Measurements from ENCODE around the gene OCSTAMP. TPM values are rescaled to one million over a fixed set of nuclear protein-coding genes. Genes with fewer than 3 reads are reported as not detected.

OCSTAMP gene
- total and polyA plus RNA-seq, 5 experiments from 2014 or later = not detected

DNA sequence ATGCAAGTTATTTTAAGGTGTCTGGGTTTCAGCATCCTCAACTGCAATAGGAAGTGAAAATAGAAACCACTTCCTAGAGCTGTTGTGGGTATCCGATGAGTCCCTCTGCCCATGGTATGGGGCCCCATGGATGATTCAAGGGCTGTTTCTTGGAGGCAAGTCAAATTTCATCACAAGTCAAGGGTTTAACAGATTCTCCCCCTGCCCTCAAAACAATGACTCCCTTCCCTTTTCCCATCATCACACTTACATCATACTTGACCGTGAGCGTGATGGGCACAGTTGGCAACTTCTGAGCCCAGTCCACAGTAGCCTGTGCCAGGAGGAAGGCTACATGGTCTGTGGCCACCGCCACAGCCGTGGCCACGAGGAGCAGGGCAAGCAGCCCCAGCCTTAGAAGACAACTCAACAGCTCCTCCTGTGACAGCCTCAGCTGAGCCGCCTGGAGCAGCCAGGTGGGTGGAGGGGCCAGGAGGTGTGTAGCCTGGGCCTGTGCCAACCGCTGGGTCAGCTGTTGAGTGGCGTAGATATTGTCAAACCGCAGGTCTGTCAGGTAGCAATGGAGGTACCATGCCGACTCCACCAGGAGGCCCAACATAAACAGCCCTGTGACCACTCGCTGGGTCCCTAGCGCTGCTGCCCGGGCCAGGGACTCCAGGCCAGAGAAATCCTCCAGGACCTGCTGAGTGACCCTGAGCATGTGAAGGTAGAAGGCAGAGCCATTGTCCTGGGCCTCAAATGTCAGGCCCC, 5.2 kb downstream of the OCSTAMP start:
- Mint-ChIP-seq H3K36me3 (no peaks in the 10 kb centered on the region), H3K27ac (no peak overlapping the region), H3K4me1 (peaks cover 0 to 11% (median 2%) of the 10 kb centered on the region in 4 donors), H3K27me3 (peaks cover 0 to 14% (median 5%) of the 10 kb centered on the region in 5 donors), H3K9me3 (no peaks in the 10 kb centered on the region), H3K4me3 (no peak overlapping the region)
- no peak for DNase-seq
- peak in 1 of 2 donors; percentile 18 for ATAC-seq
- POLR2A ChIA-PET = interaction anchor here (0.5 kb wide), 1 partner anchor 716 kb away, joined by 3 read pairs; no protein-coding TSS in a partner anchor

- DNase-seq = no peak
- H3K4me3 Mint-ChIP-seq = no peak overlapping the region
- no peak overlapping the region for H3K27ac Mint-ChIP-seq
- POLR2A ChIA-PET = interaction anchor here (0.5 kb wide), 1 partner anchor 715 kb away, joined by 3 read pairs; no protein-coding TSS in a partner anchor
- peaks cover 0 to 11% (median 2%) of the 10 kb centered on the region in 4 donors for H3K4me1 Mint-ChIP-seq
- H3K9me3 Mint-ChIP-seq = no peaks in the 10 kb centered on the region
- ATAC-seq = no peak
- no peaks in the 10 kb centered on the region for H3K36me3 Mint-ChIP-seq
- H3K27me3 Mint-ChIP-seq = peaks cover under 1 to 14% (median 5%) of the 10 kb centered on the region in 5 donors
Observed at GRCh38 chr20:46544576-46544975, 5.9 kb downstream of the OCSTAMP start.

DNA sequence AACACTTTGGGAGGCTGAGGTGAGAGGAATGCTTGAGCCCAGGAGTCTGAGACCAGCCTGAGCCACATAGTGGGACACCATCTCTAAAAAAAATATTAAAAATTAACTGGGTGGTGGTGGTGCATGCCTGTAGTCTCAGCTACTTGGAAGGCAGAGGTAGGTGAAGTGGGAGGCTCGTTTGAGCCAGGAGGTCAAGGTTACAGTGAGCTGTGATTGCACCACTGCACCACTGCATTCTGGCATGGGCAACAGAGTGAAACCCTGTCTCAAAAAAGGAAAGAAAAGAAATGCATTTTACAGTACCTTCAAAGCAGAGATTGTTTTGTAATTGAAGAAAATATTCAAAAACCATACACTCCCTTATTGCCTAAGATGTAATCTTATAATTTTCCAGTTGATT, 6.5 kb downstream of the OCSTAMP start:
- Mint-ChIP-seq H3K27ac (no peak overlapping the region), H3K4me3 (no peak overlapping the region), H3K36me3 (no peaks in the 10 kb centered on the region), H3K27me3 (peaks cover 4 to 19% (median 8%) of the 10 kb centered on the region in 5 donors), H3K9me3 (no peaks in the 10 kb centered on the region), H3K4me1 (peaks cover 0 to 11% (median 2%) of the 10 kb centered on the region in 4 donors)
- DNase-seq (no peak), ATAC-seq (no peak)
- POLR2A ChIA-PET = no interaction called here

DNA sequence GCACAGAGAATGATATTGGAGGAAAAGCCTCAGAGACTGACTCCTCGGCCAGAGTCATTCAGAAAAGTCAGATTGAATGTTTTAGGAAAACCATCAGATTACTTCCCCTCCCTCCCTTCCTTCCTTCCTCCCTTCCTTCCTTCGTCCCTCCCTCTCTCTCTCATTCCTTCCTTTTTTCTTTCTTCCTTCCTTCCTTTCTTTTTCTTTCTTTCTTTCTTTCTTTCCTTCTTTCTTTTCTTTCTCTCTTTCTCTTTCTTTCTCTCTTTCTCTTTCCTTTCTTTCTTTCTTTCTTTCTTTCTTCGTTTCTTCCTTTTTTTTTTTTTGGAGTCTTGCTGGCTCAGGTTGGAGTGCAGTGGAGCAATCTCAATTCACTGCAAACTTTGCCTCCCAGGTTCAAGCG, 7.4 kb downstream of the OCSTAMP start:
- no peak overlapping the region for H3K27ac Mint-ChIP-seq
- peaks cover 7 to 21% (median 9%) of the 10 kb centered on the region in 5 donors for H3K27me3 Mint-ChIP-seq

GRCh38 chr20:46541229-46541935, 9.1 kb downstream of the OCSTAMP start:
- H3K4me1 Mint-ChIP-seq = peaks cover 0 to 11% (median 2%) of the 10 kb centered on the region in 4 donors
- no peak overlapping the region for H3K4me3 Mint-ChIP-seq
- H3K27me3 Mint-ChIP-seq = peaks cover 10 to 26% (median 12%) of the 10 kb centered on the region in 5 donors
- no peak for DNase-seq
- H3K36me3 Mint-ChIP-seq = no peaks in the 10 kb centered on the region
- POLR2A ChIA-PET = no interaction called here
- H3K27ac Mint-ChIP-seq = peak overlapping the region in 1 of 10 donors; percentile 44
- H3K9me3 Mint-ChIP-seq = no peaks in the 10 kb centered on the region
- no peak for ATAC-seq

More for the DNA sequence above, 7.4 kb downstream of the OCSTAMP start:
- Mint-ChIP-seq H3K4me3 (no peak overlapping the region), H3K4me1 (peaks cover 0 to 11% (median 2%) of the 10 kb centered on the region in 4 donors), H3K36me3 (no peaks in the 10 kb centered on the region), H3K9me3 (no peaks in the 10 kb centered on the region)
- POLR2A ChIA-PET = no interaction called here
- no peak for DNase-seq
- ATAC-seq = no peak

- no peaks in the 10 kb centered on the region for H3K36me3 Mint-ChIP-seq
- ATAC-seq = no peak
- no peak for DNase-seq
- H3K27me3 Mint-ChIP-seq = peaks cover 13 to 26% (median 16%) of the 10 kb centered on the region in 5 donors
- no peaks in the 10 kb centered on the region for H3K9me3 Mint-ChIP-seq
- H3K4me1 Mint-ChIP-seq = no peaks in the 10 kb centered on the region
- no peak overlapping the region for H3K27ac Mint-ChIP-seq
- POLR2A ChIA-PET = no interaction called here
- H3K4me3 Mint-ChIP-seq = no peak overlapping the region
Observed at GRCh38 chr20:46539113-46539512, 11.3 kb downstream of the OCSTAMP start.

GRCh38 chr20:46530640-46531039, 19.8 kb downstream of the OCSTAMP start:
- H3K27me3 Mint-ChIP-seq = peaks cover 11 to 39% (median 19%) of the 10 kb centered on the region in 5 donors
- no peak for DNase-seq
- H3K36me3 Mint-ChIP-seq = no peaks in the 10 kb centered on the region
- no peak overlapping the region for H3K4me3 Mint-ChIP-seq
- POLR2A ChIA-PET = no interaction called here
- no peak overlapping the region for H3K27ac Mint-ChIP-seq
- H3K4me1 Mint-ChIP-seq = no peaks in the 10 kb centered on the region
- no peaks in the 10 kb centered on the region for H3K9me3 Mint-ChIP-seq
- no peak for ATAC-seq

GRCh38 chr20:46523696-46524328, 26.6 kb downstream of the OCSTAMP start:
- POLR2A ChIA-PET = no interaction called here
- no peaks in the 10 kb centered on the region for H3K4me1 Mint-ChIP-seq
- ATAC-seq (no peak), DNase-seq (no peak)
- peaks cover 0 to 5% (median 0%) of the 10 kb centered on the region in 9 donors for H3K9me3 Mint-ChIP-seq
- H3K27ac Mint-ChIP-seq = no peak overlapping the region
- H3K36me3 Mint-ChIP-seq = no peaks in the 10 kb centered on the region
- H3K4me3 Mint-ChIP-seq = no peak overlapping the region
- H3K27me3 Mint-ChIP-seq = peaks cover 17 to 40% (median 23%) of the 10 kb centered on the region in 5 donors

GRCh38 chr20:46523108-46523507, 27.3 kb downstream of the OCSTAMP start:
- peaks cover 0 to 5% (median 0%) of the 10 kb centered on the region in 9 donors for H3K9me3 Mint-ChIP-seq
- no peak for ATAC-seq
- H3K4me3 Mint-ChIP-seq = no peak overlapping the region
- no peaks in the 10 kb centered on the region for H3K4me1 Mint-ChIP-seq
- no peak overlapping the region for H3K27ac Mint-ChIP-seq
- no peak for DNase-seq
- POLR2A ChIA-PET = no interaction called here
- no peaks in the 10 kb centered on the region for H3K36me3 Mint-ChIP-seq
- H3K27me3 Mint-ChIP-seq = peaks cover 17 to 35% (median 23%) of the 10 kb centered on the region in 5 donors

DNA sequence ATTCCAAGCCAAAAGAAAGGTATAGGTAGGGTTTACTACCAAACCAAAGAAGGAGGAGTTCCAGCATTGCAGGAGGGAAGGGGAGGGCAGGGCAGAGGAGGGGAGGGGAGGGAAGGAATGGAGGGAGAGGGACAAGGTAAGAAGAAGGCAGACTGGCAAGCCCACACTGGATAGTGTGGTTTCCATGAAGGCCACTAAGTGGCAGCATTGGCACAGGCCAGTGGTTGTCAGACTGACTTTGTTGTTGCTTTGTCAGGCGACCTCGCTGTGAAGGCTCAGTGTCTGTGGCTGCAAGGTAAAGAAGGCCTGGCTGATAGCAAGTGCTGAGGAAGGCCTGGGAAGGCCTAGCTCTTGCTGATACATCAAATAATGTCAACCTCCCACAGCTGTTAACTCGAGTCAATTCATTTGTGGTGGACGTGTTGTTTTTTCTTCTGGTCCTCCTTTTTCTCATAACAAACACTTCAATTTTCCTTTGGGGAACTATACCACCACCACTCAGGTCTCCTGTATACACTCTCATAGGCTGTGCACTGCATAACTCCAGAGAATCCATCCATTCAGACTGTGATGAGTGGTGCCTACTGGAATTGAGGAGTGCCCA, 29.4 kb downstream of the OCSTAMP start:
- Mint-ChIP-seq H3K9me3 (peaks cover 0 to 5% (median 0%) of the 10 kb centered on the region in 9 donors), H3K27me3 (peaks cover 13 to 26% (median 17%) of the 10 kb centered on the region in 5 donors), H3K36me3 (no peaks in the 10 kb centered on the region), H3K4me1 (no peaks in the 10 kb centered on the region), H3K27ac (no peak overlapping the region), H3K4me3 (no peak overlapping the region)
- peak; percentile 67 to 72 for ATAC-seq
- DNase-seq = peak in 9 of 10 donors; percentile 4 to 66 (median 24)
- POLR2A ChIA-PET = no interaction called here

GRCh38 chr20:46520540-46520939, 29.9 kb downstream of the OCSTAMP start:
- H3K27me3 Mint-ChIP-seq = peaks cover 15 to 24% (median 17%) of the 10 kb centered on the region in 5 donors
- POLR2A ChIA-PET = no interaction called here

DNA sequence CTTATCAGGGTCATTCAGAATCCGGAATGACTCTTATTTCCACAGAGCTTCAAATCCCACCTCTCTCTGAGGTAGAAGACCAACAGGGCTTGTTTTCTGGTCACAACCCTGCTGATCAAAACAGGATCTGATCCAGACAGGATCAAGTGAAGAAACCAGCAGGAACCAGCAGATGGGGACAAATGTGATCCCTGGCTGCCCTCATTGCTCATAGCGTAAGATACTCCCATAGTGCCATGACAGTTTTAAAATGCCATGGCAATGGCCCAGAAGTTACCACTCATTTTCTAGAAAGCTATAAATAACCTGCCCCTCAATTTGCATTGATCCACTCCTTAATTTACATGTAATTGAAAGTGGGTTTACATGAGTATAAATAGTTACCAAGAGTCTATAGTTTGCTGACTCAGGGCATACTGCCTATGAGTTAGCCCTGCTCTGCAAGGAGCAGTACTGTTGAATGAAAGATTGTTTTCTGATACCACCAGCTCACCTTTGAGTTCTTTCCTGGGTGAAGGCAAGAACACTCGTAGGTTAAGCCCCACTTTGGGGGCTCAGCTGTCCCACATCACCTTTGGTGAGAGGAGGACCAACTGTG, 30.9 kb downstream of the OCSTAMP start:
- ATAC-seq = no peak
- Mint-ChIP-seq H3K4me3 (no peak overlapping the region), H3K27ac (no peak overlapping the region), H3K36me3 (no peaks in the 10 kb centered on the region), H3K4me1 (no peaks in the 10 kb centered on the region), H3K27me3 (peaks cover 13 to 29% (median 20%) of the 10 kb centered on the region in 5 donors), H3K9me3 (peaks cover 0 to 5% (median 0%) of the 10 kb centered on the region in 9 donors)
- DNase-seq = no peak
- POLR2A ChIA-PET = no interaction called here

More at GRCh38 chr20:46520540-46520939, 29.9 kb downstream of the OCSTAMP start:
- H3K4me3 Mint-ChIP-seq = no peak overlapping the region
- no peak overlapping the region for H3K27ac Mint-ChIP-seq
- no peak for ATAC-seq
- no peak for DNase-seq
- no peaks in the 10 kb centered on the region for H3K4me1 Mint-ChIP-seq
- H3K9me3 Mint-ChIP-seq = peaks cover 0 to 5% (median 0%) of the 10 kb centered on the region in 9 donors
- no peaks in the 10 kb centered on the region for H3K36me3 Mint-ChIP-seq
